Loucy (cell line): ENCODE data around the gene HACL1.

Experiments
- CTCF ChIP-seq: fragments of 200-600 bp; sonication (generic); conservative IDR thresholded peaks from 2 replicates; pipeline ENCODE4 v1.5.1; 2014; ENCODE audit warnings: mild to moderate bottlenecking, antibody characterized with exemption, low read length
- EZH2phosphoT487 ChIP-seq: fragments of 200-600 bp; IDR thresholded peaks from 2 replicates; pipeline ENCODE4 v1.6.1; 2018; ENCODE audit warnings: antibody characterized with exemption, mild to moderate bottlenecking, moderate library complexity, borderline replicate concordance

- TF ChIP-seq CTCF (no peak), EZH2phosphoT487 (no peak)
These were observed 47.6 kb downstream of the HACL1 start for GRCh38 chr3:15553749-15554148.
